SK-N-DZ (cell line): Measurements from ENCODE around the gene GCAT.
"Not testable (repeated sequence)": the region's sequence is repeated elsewhere in the genome, so short reads cannot be mapped to it uniquely, and the experiment has no call there.

Experiments used
- DNase-seq: peaks from one replicate; pipeline ENCODE4 v3.0.0-alpha.2; 2015; ENCODE audit warnings: low spot score

Gene GCAT

DNA sequence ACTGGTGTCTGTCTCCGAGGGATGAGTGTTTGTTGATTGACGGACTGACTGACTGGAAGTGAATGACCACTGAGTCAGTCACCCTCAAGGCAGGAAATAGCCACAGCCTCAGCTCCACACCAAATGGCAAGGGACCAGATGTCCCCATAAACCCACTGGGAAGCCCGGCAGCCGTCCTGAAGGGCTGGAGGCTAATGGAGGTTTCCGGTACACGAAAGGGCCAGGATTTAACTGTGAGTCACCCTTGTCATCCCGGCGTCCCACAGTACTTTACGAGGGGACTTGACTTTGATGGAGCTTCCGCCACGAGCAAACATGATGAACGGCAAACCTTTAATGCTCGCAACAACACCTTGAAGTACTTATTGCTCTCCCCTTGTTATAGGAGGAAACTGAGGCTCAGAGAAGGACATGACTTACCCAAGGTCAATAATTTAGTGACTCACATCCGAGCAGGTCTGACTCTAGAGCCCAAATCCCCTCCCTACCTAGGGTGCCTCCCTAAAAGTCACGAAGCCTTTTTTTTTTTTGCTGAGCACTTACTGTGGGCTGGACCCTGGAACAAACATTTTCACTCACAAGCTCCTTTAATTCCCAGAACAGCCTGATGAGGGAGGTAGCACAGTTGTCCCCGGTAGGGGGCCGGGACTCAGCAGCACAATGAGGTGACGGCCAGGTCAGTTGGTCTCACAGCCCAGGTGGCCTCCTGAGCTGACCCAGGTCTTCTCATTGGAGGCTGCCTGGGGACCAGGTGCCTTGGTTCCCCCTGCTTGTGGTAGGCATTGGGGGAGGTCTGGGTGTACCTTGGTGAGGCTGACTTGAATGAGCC lies 25.2 kb upstream of the GCAT start:
- DNase-seq, result no peak

DNA sequence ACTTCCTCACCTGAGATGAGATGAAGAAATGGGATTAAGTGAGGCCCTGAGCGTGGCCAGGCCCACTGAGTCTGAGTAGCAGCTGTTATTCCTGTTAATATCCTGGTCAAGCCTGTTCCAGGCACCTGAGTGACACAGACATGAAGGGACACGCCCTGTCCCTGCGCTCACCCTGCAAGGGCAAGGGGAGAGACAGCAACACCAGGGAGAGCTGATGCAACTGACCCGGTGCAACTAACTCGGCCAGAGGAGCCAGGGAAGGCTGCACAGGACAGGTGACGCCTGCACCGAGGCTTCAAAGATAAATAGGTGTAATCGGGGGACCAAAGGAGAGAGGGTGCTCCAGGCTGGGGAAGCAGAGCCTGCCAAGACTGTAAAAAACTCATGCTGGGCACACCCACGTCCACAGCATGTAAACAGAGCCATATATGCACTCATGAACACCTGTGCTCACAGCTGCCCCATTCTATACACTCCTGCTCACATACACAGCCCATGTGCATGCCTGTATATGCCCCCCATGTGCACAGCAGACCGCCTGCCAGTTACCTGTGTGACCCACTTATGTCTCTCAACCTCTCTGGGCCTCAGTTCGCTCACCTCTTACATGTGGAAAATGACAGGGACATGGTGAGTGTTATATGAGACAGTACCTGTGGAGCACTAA lies 22.8 kb upstream of the GCAT start:
- DNase-seq, result no peak

DNA sequence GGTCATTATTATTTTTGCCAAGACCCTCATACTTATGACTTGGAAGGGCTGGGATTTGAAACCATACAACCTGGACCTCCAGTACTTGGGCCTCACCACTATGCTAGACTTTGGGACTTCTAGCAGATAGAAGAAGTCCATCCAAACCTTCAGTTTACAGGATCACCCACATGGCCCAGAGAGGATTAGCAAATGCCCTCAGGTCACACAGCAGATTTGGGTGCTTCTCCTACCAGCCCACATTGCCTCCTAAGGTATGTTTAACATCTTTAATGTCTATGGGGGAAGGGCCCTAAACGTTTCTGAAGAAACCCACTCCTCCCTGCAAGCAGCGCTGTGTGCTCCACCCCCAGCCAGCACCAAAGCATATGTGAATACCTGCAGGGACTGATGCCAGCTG lies 17.5 kb upstream of the GCAT start:
- no peak for DNase-seq

DNA sequence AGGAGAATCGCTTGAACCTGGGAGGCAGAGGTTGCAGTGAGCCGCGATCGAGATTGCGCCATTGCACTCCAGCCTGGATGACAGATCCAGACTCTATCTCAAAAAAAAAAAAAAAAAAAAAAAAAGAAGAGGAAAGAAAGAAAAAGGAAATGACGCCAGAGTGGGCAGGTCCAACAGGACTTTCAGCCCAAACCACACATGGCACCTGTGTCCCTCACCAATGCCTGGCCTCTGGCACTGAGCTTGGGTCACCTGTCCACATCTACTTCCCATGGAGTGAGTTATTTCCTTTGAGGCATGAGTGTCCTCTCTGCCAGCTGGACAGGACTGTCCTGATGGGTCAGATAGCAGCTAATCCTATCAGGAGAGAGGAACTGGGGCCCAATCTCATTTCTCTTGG lies 15.2 kb upstream of the GCAT start:
- DNase-seq, result no peak

DNA sequence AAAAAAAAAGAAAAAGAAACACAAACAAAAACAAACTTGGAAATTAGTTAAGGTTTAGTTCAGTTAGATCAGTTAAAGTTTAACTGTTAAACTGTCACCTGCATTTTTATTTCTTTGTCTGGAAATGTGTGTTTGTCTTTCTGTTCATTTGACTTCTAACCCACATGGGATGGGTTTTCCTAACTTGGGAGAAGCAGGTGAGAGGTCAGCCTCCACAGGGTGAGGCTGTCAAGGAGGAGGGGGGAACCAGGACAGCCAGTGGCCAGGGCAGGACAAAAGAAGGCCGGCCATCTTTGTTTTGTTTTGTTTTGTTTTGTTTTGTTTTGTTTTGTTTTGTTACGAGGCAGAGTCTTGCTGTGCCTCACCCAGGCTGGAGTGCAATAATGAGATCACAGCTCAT lies 13.4 kb upstream of the GCAT start:
- DNase-seq, result no peak

DNA sequence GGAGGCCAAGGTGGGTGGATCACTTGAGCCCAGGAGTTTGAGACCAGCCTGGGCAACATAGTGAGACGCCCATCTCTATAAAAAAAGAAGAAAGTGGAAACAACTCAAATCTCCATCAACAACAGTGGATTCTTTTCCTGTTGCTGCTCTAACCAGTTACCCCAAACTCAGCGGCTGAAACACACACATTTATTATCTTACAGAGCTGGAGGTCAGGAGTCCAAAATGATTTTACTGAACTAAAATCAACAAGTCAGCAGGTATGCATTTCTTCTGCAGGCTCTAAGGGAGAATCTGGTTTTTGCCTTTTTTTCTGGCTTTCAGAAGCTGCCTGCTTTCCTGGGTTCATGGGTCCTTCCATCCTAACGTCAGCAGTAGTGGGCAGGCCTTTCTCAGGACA lies 11.7 kb upstream of the GCAT start:
- no peak for DNase-seq

DNA sequence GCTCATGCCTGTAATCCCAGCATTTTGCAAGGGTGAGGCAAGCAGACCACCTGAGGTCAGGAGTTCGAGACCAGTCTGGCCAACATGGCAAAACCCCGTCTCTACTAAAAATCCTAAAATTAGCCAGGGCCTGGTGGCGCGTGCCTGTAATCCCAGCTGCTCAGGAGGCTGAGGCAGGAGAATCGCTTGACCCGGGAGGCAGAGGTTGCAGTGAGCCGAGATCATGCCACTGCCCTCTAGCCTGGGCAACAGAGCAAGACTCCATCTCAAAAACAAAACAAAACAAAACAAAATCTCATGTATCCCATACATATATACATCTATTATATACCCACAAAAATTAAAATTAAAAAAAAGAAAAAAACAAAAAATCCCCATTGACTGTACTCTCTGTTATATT lies 10.5 kb upstream of the GCAT start:
- DNase-seq, result not testable (repeated sequence)

DNA sequence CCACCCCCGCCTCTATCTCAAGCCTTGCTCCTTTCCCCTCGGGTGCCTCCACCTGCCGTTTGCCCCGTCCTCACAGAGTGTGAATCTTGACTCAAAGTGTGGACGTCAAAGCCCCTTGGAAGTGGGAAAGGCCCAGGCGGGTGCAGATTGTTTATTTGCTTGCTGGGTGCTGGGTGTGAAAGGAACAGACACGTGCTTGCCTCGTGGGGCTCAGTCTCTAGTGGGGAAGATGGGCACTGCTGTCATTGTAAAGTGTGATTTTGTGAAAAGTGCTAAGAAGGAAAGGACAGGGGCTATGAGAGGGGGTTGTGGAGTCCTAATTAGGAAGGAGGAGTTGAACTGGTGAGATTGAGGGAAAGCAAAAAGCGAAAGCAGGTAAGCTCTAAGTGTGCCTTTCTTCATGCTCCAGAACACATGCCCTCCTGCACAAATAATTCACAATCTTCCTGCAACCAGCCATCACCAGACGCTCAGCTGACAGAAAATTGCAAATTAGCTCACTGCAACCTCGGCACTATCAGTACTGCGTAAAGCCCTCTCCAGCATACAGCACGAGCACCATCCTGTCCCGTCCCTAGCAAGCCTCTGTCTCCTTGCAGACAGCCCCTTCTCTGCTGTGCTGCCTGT lies 9.7 kb upstream of the GCAT start:
- DNase-seq, result no peak

DNA sequence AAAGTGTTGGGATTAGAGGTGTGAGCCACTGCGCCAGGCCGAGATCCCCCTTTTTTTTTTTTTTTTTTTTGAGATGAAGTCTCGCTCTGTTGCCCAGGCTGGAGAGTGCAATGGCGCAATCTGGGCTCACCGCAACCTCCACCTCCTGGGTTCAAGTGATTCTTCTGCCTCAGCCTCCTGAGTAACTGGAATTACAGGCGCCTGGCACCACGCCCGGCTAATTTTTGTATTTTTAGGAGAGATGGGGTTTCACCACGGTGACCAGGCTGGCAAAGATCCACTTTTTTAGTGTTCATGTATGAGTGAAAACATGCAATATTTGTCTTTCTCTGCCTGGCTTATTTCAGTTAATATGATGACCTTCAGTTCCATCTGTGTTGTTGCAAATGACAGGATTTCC lies 7.8 kb upstream of the GCAT start:
- not testable (repeated sequence) for DNase-seq

DNA sequence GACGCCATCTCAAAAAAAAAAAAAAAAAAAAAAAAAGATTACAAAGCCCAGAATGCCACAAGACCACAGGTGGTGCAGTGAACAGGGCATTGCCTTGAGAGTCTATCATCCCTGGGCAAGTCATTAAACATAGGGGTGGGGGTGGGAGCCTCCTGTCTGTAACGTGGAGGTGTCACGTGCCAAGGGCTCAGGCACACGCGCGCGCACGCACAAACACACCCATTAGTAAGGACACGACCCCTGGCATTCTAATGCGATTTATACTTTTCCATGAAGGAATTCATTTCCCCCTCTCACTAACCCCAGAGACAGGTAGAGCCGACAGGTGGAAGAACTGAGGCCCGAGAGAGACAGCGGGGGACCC lies 5.8 kb upstream of the GCAT start:
- peak; percentile 70 for DNase-seq

DNA sequence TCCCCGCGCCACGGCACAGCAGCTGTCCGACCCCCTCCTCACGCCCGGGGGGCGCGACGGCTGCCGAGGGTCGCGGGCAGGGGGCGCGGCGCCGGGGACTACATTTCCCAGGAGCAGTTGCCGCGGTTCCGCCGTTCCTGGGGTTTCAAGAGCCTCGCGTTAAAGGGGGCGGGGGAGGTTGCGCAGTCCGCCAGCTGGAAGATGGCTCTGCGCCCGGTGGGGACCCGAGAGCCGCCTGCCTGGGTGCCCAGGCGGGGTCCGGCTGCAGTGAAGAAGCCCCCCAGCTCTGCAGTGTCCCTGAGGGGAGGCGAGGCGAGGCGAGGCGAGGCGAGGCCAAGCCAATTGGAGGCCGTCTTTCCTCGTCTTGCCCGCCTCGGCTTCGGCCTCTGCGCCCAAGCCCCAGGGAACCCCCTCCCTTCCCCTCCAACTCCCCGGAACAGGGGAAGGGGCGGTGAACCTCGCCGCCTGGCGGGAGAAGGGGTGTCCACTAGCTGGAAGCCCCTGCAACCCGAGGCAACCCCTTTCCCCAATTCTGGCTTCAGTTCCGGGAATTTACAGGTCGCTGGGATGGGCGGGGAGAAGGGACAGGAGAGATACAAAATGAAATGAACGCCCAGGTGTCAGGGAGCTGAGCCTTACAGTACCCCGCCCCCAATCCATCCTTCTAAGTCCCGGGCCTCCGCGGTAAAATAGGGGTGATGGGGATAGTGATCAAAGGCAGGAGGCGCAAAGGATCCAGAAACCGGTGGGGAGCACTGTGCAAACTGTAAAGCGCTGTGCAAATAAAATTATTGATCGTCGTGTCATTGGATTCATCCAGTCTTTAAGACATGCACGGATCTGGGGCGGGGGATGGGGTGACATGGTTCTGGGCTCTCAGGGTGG lies 5.2 kb upstream of the GCAT start:
- DNase-seq, result peak; percentile 80

DNA sequence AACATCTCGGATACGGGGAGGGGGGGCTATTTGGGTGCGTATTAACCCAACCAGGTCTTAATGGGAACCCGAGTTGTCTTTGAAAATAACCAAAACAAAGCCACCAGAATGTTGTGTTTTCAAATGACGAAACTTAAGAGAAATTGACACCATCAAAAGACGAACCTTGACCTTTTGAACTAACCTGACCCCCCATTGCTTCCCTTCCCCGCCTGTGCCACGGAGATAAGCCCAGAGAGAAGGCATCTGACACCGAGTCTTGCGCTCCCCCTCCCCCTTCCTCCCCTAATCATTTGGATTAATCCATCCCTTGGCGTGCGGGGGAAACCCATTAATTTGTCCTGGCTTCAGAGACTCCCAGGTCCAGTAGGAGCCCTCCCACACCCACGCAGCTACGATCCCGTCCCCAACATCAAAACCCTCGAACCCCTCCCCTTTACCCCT lies 4.5 kb upstream of the GCAT start:
- DNase-seq, result peak; percentile 54

DNA sequence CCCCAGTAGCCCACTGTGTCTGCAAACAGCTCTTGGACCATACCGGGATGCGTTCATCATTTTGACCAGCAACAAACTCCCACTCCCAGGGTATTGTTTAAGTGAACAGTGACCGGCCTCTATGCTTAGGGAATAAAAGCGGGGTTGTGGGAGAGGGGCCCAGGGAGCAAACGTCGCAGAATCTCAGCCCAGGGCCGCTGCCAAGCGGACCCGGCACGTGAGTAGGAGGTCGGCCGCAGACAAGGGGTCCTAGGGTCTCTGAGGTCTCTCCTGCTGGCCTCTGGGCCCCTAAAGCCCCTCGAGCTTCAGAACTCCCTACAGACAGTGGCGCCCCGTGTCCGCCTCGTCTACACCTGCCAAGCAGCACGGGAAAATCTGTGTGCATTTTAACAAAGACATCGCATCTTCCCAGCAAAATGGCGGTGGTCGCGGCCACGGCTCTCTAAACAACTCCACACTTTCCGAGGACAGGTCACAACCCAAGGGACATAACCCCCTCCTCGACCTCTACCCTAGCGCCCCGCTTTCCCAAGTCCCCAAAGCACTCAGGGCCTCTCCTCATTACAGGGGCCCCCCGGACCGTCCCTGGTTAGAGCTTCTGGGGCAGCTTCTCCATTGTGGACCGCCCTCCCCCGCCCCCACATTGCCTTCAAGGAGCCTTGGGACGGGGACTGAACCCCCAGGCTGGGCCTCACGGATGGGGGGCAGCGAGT lies 3.9 kb upstream of the GCAT start:
- DNase-seq, result peak; percentile 57

DNA sequence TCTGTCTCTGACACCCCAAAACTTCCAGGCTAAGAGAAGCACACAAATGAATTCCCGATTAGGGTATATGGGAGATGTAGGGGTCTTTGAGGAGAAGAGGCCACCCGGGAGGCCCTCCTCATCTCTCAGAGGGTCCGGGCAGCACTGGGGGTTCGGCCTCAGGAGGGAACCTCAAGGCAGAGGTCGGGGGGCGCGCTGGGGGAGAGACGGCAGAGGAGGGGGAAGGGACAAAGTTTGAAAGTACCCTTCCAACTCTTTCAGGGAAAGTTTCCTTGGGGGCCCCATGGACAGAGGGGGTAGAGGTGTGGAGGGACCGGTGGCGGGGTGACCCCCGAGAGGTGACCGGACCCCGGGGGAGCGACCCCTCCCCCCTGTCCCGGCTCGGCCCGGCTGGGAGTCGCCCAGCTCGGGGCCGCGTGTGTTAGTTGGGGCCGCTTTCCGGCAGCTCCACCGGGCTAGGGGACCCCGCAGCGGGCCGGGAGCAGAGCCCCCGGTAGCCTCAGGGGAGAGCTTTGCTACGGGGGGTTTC lies 3.3 kb upstream of the GCAT start:
- DNase-seq, result no peak

DNA sequence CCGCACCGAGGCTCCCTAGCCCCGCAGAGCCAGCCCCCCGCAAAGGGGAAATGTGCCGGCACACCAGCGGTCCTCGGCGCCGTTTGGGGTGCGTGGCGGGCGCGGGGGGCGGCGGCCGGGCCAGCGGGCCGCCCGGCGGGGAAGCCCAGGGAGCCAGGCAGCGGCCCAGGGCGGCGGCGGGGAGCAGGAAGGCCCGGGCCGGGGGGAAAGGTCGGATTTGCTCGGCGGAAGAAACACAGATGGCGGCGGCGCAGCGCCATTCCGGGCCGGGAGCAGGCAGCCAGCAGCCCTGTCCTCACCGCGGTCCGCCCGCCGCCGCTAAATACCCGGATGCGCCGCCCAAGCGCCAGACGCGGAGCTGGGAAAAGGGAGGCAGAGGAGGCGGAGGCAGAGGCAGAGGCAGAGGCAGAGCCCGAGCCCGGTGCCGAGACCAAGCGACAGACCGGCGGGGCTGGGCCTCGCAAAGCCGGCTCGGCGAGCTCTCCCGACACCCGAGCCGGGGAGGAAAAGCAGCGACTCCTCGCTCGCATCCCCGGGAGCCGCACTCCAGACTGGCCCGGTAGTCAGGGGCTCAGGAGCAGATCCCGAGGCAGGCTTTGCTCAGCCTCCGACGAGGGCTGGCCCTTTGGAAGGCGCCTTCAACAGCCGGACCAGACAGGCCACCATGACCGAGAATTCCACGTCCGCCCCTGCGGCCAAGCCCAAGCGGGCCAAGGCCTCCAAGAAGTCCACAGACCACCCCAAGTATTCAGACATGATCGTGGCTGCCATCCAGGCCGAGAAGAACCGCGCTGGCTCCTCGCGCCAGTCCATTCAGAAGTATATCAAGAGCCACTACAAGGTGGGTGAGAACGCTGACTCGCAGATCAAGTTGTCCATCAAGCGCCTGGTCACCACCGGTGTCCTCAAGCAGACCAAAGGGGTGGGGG lies 2.6 kb upstream of the GCAT start:
- DNase-seq, result peak; percentile 84

DNA sequence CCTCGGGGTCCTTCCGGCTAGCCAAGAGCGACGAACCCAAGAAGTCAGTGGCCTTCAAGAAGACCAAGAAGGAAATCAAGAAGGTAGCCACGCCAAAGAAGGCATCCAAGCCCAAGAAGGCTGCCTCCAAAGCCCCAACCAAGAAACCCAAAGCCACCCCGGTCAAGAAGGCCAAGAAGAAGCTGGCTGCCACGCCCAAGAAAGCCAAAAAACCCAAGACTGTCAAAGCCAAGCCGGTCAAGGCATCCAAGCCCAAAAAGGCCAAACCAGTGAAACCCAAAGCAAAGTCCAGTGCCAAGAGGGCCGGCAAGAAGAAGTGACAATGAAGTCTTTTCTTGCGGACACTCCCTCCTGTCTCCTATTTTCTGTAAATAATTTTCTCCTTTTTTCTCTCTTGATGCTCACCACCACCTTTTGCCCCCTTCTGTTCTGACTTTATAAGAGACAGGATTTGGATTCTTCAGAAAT lies 1.9 kb upstream of the GCAT start:
- no peak for DNase-seq

DNA sequence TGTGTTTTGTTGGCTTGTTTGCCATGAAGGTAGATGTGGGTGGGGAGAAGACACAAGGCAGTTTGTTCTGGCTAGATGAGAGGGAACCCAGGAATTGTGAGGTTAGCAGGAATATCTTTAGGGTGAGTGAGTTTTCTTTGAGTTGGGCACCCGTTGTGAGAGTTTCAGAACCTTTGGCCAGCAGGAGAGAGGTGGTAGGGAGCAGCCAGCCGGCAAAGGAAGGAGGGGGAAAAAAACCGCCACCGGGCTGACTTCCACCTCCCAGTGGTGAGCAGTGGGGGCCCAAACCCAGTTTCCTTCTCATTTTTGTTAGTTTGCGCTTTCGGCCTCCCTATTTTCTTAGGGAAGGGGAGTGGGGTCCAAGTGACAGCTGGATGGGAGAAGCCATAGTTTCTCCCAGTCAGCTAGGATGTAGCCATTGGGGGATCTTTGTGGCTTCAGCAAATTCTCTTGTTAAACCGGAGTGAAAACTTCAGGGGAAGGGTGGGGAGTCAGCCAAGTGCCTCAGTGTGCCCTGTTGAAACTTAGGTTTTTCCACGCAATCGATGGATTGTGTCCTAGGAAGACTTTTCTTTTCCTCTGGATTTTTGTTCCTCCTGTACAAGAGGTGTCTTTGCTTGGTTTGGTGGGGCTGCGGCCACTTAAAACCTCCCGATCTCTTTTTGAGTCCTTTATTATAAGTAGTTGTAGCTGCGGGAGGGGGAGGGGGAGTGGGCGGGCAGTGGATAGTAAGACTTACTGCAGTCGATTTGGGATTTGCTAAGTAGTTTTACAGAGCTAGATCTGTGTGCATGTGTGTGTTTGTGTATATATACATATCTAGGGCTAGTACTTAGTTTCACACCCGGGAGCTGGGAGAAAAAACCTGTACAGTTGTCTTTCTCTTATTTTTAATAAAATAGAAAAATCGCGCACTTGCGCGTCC lies 1.1 kb upstream of the GCAT start:
- DNase-seq, result no peak

DNA sequence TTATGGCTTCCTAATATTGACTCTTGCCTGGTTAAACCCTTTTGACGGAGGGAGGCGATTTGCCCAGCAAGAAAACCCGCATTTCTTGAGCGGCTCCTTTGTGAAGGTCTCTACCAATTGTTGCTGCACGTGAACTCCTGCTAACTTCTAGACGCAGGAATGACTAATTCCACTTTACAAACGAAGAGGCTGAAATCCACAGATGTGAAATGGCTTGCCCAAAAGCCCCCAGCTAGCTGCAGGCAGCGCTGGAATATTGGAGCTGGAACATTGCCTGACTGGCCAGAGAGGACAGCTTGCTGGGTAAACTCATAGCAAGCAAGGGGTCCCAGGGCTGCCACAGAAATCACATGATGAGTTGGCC lies 542 bp downstream of the GCAT start:
- DNase-seq, result no peak
